HG03571 (cell line): ENCODE results near the gene CCDC77.
"Not testable (repeated sequence)": the region's sequence is repeated elsewhere in the genome, so short reads cannot be mapped to it uniquely, and the experiment has no call there.

Source experiments
- ATAC-seq: cut with Tn5 transposase; IDR thresholded peaks from one replicate; pipeline ENCODE4 v1.9.1; 2021; ENCODE audit not compliant: unreplicated experiment

The CCDC77 gene

DNA sequence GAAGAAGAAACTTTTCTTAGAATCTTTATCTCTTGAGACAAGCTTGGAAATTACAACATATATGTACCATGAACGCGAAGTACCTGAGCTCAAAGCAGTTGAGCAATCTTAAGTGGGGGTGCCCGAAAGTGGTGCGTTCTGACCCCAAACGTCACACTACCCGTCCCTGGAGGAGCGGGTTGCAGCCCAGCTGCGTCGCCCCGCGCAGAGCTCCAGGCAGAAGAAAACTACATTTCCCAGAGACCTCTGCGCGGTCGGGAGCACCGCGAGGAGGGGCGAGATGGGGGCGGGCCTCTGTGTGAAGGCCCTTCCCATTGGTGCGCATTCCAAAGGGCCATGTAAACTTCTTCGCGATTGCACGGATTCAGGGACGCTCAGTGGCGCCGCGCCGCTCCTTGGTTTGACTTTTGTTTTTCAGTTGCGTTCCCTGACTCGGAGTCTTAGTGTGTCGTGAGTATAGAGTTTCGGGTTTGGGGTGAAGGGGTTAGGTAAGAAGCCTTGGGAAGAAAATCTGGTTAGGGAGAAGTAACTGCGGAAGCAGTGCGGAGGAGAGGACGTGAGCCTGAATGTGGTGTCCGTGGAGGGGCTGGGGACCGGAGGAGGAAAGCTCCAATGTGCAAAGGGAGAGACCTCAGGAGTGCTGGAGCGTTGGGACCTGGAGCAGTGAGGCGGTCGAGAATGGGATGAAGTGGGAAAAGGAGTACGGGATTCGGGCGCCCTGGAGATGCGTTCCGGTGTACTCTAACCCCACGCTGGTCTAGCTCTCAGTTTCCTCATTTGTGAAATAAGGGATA, at the start of gene CCDC77:
CCDC77 (plus strand) TSS at position 410 of the 794 bp plus-strand sequence. CDS start 7,740 bp downstream, outside the sequence.
- ATAC-seq, result peak; percentile 95

GRCh38 chr12:356276-356988, 45.0 kb upstream of the CCDC77 start:
- no peak for ATAC-seq

DNA sequence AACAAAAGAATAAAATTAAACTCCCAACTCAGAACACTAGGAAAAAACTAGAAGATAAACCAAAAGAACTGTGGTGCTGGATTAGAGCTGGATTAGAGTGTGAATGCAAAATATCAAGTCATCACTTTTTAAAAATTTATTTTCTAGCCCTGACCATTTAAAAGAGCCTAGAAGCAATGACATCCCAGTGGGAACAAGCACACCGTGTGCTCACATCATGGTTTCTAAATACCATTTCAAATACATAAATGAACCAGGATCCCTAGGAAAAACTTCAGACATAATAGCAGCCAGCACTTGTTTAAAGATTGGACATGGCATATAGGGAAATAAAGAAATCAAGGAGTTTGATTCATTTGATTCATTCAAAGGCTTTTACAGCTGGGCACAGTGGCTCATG, 42.4 kb upstream of the CCDC77 start:
- ATAC-seq, result no peak

DNA sequence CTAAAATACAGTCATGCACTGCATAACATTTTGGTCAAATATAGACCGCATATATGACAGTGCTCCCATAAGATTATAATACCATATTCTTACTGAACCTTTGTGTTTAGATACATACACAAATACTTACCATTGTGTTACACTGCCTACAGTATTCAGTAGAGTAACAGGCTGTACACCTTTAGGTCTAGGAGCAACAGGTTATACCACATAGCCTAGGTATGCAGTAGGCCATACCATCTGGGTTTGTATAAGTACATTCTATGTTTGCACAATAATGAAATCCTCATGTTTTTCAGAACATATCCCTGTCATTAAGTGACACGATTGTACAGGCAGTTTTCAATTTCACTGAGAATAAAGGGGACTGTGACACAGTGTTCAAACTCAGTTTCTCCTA, 34.6 kb upstream of the CCDC77 start:
- ATAC-seq, result no peak

DNA sequence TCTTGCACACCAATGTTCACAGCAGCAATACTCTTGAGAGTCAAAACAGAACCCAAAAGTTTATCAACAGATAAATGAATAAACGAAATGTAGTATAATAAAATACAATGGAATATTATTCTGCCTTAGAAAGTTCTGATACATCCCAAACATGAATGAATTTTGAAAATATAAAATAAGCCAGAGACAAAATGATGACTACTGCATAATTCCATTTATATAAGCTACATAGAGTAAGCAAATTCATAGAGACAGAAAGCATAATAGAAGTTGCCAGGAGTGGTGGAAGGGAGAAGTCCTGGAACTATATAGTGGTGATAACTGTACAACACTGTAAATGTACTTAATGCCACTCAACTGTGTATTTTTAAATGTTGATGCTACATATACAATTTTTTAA, 33.5 kb upstream of the CCDC77 start:
- ATAC-seq, result no peak

DNA sequence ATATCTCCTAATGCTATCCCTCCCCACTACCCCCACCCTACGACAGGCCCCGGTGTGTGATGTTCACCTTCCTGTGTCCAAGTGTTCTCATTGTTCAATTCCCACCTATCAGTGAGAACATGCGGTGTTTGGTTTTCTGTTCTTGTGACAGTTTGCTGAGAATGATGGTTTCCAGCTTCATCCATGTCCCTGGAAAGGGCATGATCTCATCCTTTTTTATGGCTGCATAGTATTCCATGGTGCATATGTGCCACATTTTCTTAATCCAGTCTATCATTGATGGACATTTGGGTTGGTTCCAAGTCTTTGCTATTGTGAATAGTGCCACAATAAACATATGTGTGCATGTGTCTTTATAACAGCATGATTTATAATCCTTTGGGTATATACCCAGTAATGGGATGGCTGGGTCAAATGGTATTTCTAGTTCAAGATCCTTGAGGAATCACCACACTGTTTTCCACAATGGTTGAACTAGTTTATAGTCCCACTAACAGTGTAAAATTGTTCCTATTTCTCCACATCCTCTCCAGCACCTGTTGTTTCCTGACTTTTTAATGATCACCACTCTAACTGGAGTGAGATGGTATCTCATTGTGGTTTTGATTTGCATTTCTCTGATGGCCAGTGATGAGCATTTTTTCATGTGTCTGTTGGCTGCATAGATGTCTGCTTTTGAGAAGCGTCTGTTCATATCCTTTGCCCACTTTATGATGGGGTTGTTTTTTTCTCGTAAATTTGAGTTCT, 30.5 kb upstream of the CCDC77 start:
- ATAC-seq, result not testable (repeated sequence)

GRCh38 chr12:386651-387050, 14.8 kb upstream of the CCDC77 start:
- no peak for ATAC-seq

DNA sequence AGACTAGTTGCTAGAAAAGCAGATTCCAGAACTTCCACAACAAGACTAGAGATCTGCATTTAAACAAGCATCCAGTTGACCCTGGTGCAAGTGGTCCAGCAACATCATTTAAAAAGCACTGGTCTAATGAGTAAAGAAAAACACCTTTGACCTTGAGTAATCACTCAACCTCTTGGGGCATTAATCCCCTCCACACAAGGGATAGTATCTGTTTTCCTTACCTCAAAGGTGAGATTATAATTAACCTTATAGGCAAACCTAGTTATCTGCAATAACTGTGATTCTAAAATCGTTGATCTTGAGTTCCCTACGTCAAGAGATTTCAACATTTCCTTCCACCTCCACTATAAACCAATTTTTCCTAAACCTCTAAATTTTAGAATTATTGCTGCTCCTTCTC, 13.4 kb upstream of the CCDC77 start:
- ATAC-seq, result no peak

GRCh38 chr12:388541-389141, 12.8 kb upstream of the CCDC77 start:
- peak; percentile 39 for ATAC-seq

DNA sequence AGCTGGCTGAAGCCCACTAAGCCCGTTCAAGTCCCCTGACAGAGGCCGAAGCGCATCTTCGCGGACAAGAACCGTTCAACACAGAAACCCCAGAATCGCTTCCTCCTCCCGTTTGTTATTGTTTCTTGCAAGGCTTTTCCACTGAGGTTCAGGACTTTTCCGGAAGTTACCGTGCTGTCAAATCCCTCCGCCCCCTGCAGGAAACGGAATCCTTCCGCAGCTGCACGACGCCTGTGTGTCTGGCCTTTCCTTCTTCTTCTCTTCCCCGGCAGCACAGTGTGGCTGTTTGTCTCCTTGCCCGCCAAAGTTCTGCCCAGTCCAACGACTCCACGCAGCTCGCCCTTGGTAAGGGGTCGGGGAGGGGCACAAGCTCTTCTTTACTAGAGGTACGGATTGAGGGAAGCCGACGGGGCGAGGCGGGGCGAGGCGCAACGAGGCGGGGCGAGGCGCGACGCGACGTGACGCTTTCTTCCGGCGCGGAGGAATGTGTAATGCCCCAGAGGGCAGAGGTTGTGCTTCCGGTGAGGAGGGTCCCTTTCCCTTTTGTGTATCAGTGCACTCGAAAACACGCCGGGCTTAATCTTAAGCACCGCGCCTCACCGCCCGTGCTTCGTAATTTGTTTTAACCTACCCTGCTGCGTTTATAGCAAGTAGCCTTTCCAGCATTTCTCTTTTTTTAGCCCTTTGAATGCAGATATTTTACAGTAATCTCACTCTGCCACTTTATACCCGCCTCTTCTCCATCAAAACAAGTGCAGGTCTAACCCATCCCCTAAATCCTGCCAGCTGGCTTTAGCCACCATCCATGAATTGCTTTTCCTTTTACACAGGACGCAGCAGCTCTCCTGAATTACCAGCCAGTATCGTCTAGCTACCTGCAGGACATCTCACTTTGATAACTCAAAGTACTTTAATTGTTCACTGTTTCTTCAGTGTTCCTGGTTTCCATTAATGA, 12.0 kb upstream of the CCDC77 start, which contains the start of gene KDM5A:
KDM5A (minus strand) TSS at position 179 of the 955 bp plus-strand sequence. CDS start 229 bp downstream, outside the sequence.
- peak; percentile 86 for ATAC-seq

DNA sequence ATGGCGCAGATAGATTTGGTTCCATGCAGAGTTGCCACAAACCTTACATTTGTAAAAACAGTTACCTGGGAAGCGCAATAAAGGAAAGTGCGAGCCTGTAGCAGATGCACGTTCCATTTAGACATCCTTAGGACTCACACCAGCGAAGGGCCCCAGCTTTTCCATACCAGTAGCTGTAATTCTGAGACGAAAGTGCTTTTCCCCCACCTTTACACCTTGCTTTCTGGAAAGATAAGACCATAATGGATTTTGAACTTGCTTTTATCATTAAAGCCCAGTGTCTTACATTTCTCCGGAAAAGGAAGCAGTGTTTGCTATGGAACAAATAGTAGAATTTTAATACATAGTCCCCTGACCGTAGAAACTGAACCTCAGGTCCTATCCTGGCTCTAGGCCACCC, 616 bp upstream of the CCDC77 start:
- ATAC-seq, result no peak

GRCh38 chr12:402029-402389, 565 bp downstream of the CCDC77 start:
- ATAC-seq, result no peak

- no peak for ATAC-seq
Observed at GRCh38 chr12:414859-415258, 13.4 kb downstream of the CCDC77 start.

DNA sequence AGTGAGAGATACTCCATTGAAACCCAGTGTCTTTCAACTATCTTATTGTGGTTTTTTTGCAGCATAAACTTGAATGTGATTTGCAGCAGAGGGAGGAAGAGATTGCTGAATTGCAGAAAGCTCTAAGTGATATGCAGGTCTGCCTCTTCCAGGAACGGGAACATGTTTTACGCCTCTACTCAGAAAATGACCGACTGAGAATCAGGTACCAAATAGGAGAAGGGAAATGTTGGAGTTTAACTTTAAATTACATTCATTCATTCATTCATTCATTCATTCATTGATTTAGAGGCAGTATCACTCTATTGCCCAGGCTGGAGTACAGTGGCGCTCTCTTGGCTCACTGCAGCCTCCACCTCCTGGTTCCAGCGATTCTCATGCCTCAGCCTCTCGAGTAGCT, 17.0 kb downstream of the CCDC77 start:
- ATAC-seq, result no peak

DNA sequence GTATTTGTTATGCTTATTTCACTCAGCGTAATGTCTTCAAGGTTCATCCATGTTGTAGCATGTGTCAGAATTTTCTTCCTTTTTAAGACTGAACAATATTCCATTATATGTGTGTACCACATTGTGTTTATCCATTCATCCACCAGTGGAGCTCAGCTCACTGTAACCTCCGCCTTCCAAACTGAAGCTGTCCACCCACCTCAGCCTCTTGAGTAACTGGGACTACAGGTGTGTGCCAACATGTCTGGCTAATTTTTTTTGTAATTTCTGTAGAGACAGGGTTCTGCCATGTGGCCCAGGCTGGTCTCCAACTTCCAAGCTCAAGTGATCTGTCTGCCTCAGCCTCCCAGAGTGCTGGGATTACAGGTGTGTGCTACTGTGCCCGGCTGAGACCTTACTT, 21.1 kb downstream of the CCDC77 start:
- no peak for ATAC-seq

GRCh38 chr12:435737-436136, 34.3 kb downstream of the CCDC77 start:
- not testable (repeated sequence) for ATAC-seq

- no peak for ATAC-seq
Observed at GRCh38 chr12:442235-442884, 40.9 kb downstream of the CCDC77 start.

- no peak for ATAC-seq
Observed at GRCh38 chr12:447141-447540, 45.7 kb downstream of the CCDC77 start.

DNA sequence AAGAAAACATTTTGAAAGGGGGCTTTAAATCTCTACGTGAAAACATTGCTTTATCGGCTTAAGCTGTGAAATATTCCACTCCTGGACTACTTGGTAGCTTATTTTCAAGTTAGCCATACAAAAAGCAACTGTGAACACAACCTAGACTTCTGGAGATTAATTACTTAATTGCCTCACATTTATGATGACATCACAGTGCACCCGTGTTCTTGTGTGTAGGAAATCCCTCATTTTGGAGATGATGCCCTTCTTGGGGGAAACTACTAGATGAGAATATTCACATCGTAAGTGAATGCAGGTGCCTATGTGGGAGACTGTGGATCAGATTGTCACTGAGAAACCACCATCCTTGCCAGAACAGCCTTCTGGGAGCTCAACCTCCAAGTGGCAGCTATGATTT, 47.8 kb downstream of the CCDC77 start:
- no peak for ATAC-seq

- no peak for ATAC-seq
Observed at GRCh38 chr12:450438-450837, 49.0 kb downstream of the CCDC77 start.
